Measurements from ENCODE around the gene F2RL1.

Gene F2RL1

DNA sequence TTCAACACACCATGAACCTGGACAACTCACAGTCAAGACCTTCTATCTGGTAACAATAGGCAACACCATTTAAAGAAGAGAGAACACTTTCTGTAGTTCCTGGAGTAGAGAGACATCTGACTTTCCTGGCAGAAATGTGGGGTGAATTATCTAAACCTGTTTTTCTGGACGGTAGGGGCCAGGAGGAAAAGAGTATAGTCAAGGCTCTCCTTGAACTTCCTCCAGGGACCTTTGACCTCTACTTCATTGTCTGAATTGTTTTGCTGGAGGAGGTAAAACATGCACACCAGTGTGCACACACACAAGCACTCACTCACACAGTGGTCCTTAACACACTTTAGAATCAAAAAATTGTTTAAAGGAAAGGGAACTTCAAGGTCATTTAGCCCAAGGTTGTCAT lies 44.2 kb downstream of the F2RL1 start:
- ATAC-seq, result no peak
- no peak for TF ChIP-seq ZC3H10 (CRISPR knock-in tag; IDR thresholded peaks at IDR 0.05)
- no peak for TF ChIP-seq ARNTL (CRISPR knock-in tag; IDR thresholded peaks at IDR 0.05; ENCODE audit: borderline replicate concordance, low read depth)
- no peak for TF ChIP-seq RARB (CRISPR knock-in tag; IDR thresholded peaks at IDR 0.05)
- no peak for TF ChIP-seq PATZ1 (CRISPR knock-in tag; IDR thresholded peaks at IDR 0.05; ENCODE audit: borderline replicate concordance)
- no peak for TF ChIP-seq BACH2 (CRISPR knock-in tag; IDR thresholded peaks at IDR 0.05; ENCODE audit: borderline replicate concordance)
- TF ChIP-seq, protein P1, sequence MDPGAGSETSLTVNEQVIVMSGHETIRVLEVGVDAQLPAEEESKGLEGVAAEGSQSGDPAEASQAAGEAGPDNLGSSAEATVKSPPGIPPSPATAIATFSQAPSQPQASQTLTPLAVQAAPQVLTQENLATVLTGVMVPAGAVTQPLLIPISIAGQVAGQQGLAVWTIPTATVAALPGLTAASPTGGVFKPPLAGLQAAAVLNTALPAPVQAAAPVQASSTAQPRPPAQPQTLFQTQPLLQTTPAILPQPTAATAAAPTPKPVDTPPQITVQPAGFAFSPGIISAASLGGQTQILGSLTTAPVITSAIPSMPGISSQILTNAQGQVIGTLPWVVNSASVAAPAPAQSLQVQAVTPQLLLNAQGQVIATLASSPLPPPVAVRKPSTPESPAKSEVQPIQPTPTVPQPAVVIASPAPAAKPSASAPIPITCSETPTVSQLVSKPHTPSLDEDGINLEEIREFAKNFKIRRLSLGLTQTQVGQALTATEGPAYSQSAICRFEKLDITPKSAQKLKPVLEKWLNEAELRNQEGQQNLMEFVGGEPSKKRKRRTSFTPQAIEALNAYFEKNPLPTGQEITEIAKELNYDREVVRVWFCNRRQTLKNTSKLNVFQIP (CRISPR knock-in tag; IDR thresholded peaks at IDR 0.05; ENCODE audit: borderline replicate concordance, low read depth), result no peak
- TF ChIP-seq ISL1 (CRISPR knock-in tag; IDR thresholded peaks at IDR 0.05), result no peak
- no peak for TF ChIP-seq ZNF8 (CRISPR knock-in tag; IDR thresholded peaks at IDR 0.05)
- TF ChIP-seq OSR1 (CRISPR knock-in tag; IDR thresholded peaks at IDR 0.05), result no peak
- TF ChIP-seq ZNF565 (CRISPR knock-in tag; conservative IDR thresholded peaks at IDR 0.05; ENCODE audit: low read depth), result no peak
- TF ChIP-seq ZFP30 (CRISPR knock-in tag; IDR thresholded peaks at IDR 0.05), result no peak
- no peak for TF ChIP-seq PPARA (CRISPR knock-in tag; IDR thresholded peaks at IDR 0.05; ENCODE audit: borderline replicate concordance)
- TF ChIP-seq SNAI2 (CRISPR knock-in tag; IDR thresholded peaks at IDR 0.05), result no peak
- TF ChIP-seq TCF4 (CRISPR knock-in tag; IDR thresholded peaks at IDR 0.05; ENCODE audit: borderline replicate concordance), result no peak
- no peak for TF ChIP-seq TOX (CRISPR knock-in tag; IDR thresholded peaks at IDR 0.05; ENCODE audit: borderline replicate concordance)
- no peak for TF ChIP-seq ZNF70 (CRISPR knock-in tag; IDR thresholded peaks at IDR 0.05)
- TF ChIP-seq CSDC2 (CRISPR knock-in tag; IDR thresholded peaks at IDR 0.05), result no peak

DNA sequence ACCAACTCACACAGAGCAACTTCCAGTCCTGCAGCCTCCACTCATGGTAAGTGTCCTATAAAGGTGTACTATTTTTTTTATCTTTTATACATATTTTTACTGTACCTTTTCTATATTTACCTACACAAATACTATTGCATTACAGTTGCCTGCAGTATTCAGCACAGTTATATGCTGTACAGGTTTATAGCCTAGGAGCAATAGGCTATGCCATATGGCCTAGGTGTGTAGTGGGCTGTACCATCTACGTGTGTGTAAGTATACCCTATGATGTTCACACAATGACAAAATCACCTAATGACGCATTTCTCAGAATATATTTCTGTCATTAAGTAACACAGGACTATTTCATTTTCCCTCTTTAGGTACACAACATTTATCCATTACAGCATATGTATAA lies 47.7 kb downstream of the F2RL1 start:
- ATAC-seq, result no peak
- TF ChIP-seq SNAI2 (CRISPR knock-in tag; IDR thresholded peaks at IDR 0.05), result no peak
- no peak for TF ChIP-seq ZNF8 (CRISPR knock-in tag; IDR thresholded peaks at IDR 0.05)
- no peak for TF ChIP-seq ZC3H10 (CRISPR knock-in tag; IDR thresholded peaks at IDR 0.05)
- no peak for TF ChIP-seq ESRRG (CRISPR knock-in tag; IDR thresholded peaks at IDR 0.05)
- no peak for TF ChIP-seq BACH2 (CRISPR knock-in tag; IDR thresholded peaks at IDR 0.05; ENCODE audit: borderline replicate concordance)
- TF ChIP-seq TOX (CRISPR knock-in tag; IDR thresholded peaks at IDR 0.05; ENCODE audit: borderline replicate concordance), result no peak
- TF ChIP-seq TCF4 (CRISPR knock-in tag; IDR thresholded peaks at IDR 0.05; ENCODE audit: borderline replicate concordance), result no peak
- TF ChIP-seq, protein P2, sequence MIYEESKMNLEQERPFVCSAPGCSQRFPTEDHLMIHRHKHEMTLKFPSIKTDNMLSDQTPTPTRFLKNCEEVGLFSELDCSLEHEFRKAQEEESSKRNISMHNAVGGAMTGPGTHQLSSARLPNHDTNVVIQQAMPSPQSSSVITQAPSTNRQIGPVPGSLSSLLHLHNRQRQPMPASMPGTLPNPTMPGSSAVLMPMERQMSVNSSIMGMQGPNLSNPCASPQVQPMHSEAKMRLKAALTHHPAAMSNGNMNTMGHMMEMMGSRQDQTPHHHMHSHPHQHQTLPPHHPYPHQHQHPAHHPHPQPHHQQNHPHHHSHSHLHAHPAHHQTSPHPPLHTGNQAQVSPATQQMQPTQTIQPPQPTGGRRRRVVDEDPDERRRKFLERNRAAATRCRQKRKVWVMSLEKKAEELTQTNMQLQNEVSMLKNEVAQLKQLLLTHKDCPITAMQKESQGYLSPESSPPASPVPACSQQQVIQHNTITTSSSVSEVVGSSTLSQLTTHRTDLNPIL (CRISPR knock-in tag; IDR thresholded peaks at IDR 0.05; ENCODE audit: low read depth), result no peak
- no peak for TF ChIP-seq ISL1 (CRISPR knock-in tag; IDR thresholded peaks at IDR 0.05)
- TF ChIP-seq, protein P1 (CRISPR knock-in tag; IDR thresholded peaks at IDR 0.05; ENCODE audit: borderline replicate concordance, low read depth), result no peak

- ATAC-seq, result no peak
- TF ChIP-seq RARB (CRISPR knock-in tag; IDR thresholded peaks at IDR 0.05), result no peak
- no peak for TF ChIP-seq ZNF8 (CRISPR knock-in tag; IDR thresholded peaks at IDR 0.05)
- TF ChIP-seq PATZ1 (CRISPR knock-in tag; IDR thresholded peaks at IDR 0.05; ENCODE audit: borderline replicate concordance), result no peak
- no peak for TF ChIP-seq ZFP30 (CRISPR knock-in tag; IDR thresholded peaks at IDR 0.05)
- no peak for TF ChIP-seq GLIS3 (CRISPR knock-in tag; IDR thresholded peaks at IDR 0.05)
- TF ChIP-seq, protein P1 (CRISPR knock-in tag; IDR thresholded peaks at IDR 0.05; ENCODE audit: borderline replicate concordance, low read depth), result no peak
- TF ChIP-seq TOX (CRISPR knock-in tag; IDR thresholded peaks at IDR 0.05; ENCODE audit: borderline replicate concordance), result no peak
- TF ChIP-seq ZC3H10 (CRISPR knock-in tag; IDR thresholded peaks at IDR 0.05), result no peak
- TF ChIP-seq, protein P2 (CRISPR knock-in tag; IDR thresholded peaks at IDR 0.05; ENCODE audit: low read depth), result no peak
- TF ChIP-seq ESRRG (CRISPR knock-in tag; IDR thresholded peaks at IDR 0.05), result no peak
- no peak for TF ChIP-seq ARNTL (CRISPR knock-in tag; IDR thresholded peaks at IDR 0.05; ENCODE audit: borderline replicate concordance, low read depth)
- no peak for TF ChIP-seq ZNF565 (CRISPR knock-in tag; conservative IDR thresholded peaks at IDR 0.05; ENCODE audit: low read depth)
- TF ChIP-seq ZNF70 (CRISPR knock-in tag; IDR thresholded peaks at IDR 0.05), result no peak
- TF ChIP-seq TSHZ2 (CRISPR knock-in tag; IDR thresholded peaks at IDR 0.05), result no peak
These were observed 48.2 kb downstream of the F2RL1 start for GRCh38 chr5:76867038-76867437.
